PC-3 (cell line): ENCODE results near the gene MIOX. TPM values are rescaled to one million over a fixed set of nuclear protein-coding genes. Genes with fewer than 3 reads are reported as not detected.

Source experiments
- ATAC-seq: fragments of 200-7000 bp; cut with Tn5 transposase; 2 replicates; pipeline ENCODE4 v1.9.1; 2020; ENCODE audit warnings: mild to moderate bottlenecking, moderate library complexity
- BruUV-seq: library from RNA; stranded (reverse); fragments of 400-500 nt; replicated peaks from 2 replicates; lab custom pipeline; 2021; lab: Mats Ljungman, UMichigan
- CTCF ChIA-PET: fragments of 300-600 bp; sonication (Branson Sonifier 250); formaldehyde crosslinking; loops from one replicate; lab custom pipeline; 2022; ENCODE audit warnings: antibody characterized with exemption; lab: Charles Lee
- POLR2A ChIA-PET: fragments of 300-600 bp; sonication (Branson Sonifier 250); formaldehyde crosslinking; loops from one replicate; lab custom pipeline; 2022; ENCODE audit warnings: antibody characterized with exemption; ENCODE audit not compliant: unreplicated experiment; lab: Charles Lee
- DNase-seq: peaks from one replicate; pipeline ENCODE4 v3.0.0-alpha.2; 2015
- H2AFZ ChIP-seq: fragments of 300-600 bp; sonication (generic); 2 replicates; pipeline ENCODE4 v1.6.0; 2016; ENCODE audit warnings: antibody characterized with exemption, low read length
- H3F3A ChIP-seq: fragments of 300-600 bp; sonication (generic); one replicate; pipeline ENCODE4 v1.6.0; 2017; ENCODE audit warnings: antibody characterized with exemption, low read length, control low read depth, mild to moderate bottlenecking; ENCODE audit not compliant: unreplicated experiment
- H3K27ac ChIP-seq: fragments of 300-600 bp; sonication (generic); 2 replicates; pipeline ENCODE4 v1.5.1; 2016; ENCODE audit warnings: mild to moderate bottlenecking, low read length
- H3K27me3 ChIP-seq: fragments of 300-600 bp; sonication (generic); 2 replicates; pipeline ENCODE4 v1.6.1; 2016; ENCODE audit warnings: low read length, mixed read lengths
- H3K36me3 ChIP-seq: fragments of 300-600 bp; sonication (generic); 2 replicates; pipeline ENCODE4 v1.6.1; 2016; ENCODE audit warnings: low read depth, mixed run types, low read length, mixed read lengths
- H3K4me1 ChIP-seq: fragments of 300-600 bp; sonication (generic); 2 replicates; pipeline ENCODE4 v1.5.1; 2016; ENCODE audit warnings: low read length; ENCODE audit not compliant: insufficient read depth
- H3K4me2 ChIP-seq: fragments of 300-600 bp; sonication (generic); 2 replicates; pipeline ENCODE4 v1.6.0; 2016; ENCODE audit warnings: low read length
- H3K4me3 ChIP-seq: fragments of 300-600 bp; sonication (generic); 2 replicates; pipeline ENCODE4 v1.5.1; 2016; ENCODE audit warnings: mild to moderate bottlenecking, low read length, mixed read lengths
- H3K79me2 ChIP-seq: fragments of 300-600 bp; sonication (generic); 2 replicates; pipeline ENCODE4 v1.6.1; 2017; ENCODE audit warnings: low read length, mixed read lengths
- H3K9ac ChIP-seq: fragments of 300-600 bp; sonication (generic); 2 replicates; pipeline ENCODE4 v1.6.0; 2016; ENCODE audit warnings: mild to moderate bottlenecking, low read length
- H3K9me2 ChIP-seq: fragments of 300-600 bp; sonication (generic); replicated peaks from 2 replicates; pipeline ENCODE4 v1.6.1; 2016; ENCODE audit warnings: mixed run types, low read length, mixed read lengths
- H3K9me3 ChIP-seq: fragments of 300-600 bp; sonication (generic); 2 replicates; pipeline ENCODE4 v1.6.1; 2016; ENCODE audit warnings: low read length, mixed read lengths
- H4K20me1 ChIP-seq: fragments of 300-600 bp; sonication (generic); 2 replicates; pipeline ENCODE4 v1.6.1; 2016; ENCODE audit warnings: low read length, mixed read lengths
- CTCF ChIP-seq: fragments of 300-600 bp; sonication (generic); conservative IDR thresholded peaks from 2 replicates; pipeline ENCODE4 v1.5.1; 2017; ENCODE audit warnings: antibody characterized with exemption, low read depth, mild to moderate bottlenecking, low read length
- EZH2 ChIP-seq: fragments of 300-600 bp; sonication (generic); IDR thresholded peaks from one replicate; pipeline ENCODE4 v1.6.1; 2017; ENCODE audit warnings: antibody characterized with exemption, mild to moderate bottlenecking, low read length; ENCODE audit not compliant: unreplicated experiment
- EZH2phosphoT487 ChIP-seq: fragments of 300-600 bp; sonication (generic); IDR thresholded peaks from 2 replicates; pipeline ENCODE4 v1.6.1; 2018; ENCODE audit warnings: mild to moderate bottlenecking, antibody characterized with exemption, low read length, borderline replicate concordance
- intact Hi-C: fragments of 100-400 bp; cut with micrococcal nuclease; formaldehyde crosslinking; loops from 2 replicates; pipeline ENCODE4 v1.9.0; 2023
- total RNA-seq: library from RNA; depleted of rRNA; stranded (reverse); fragments of >200 nt; gene quantifications from 2 replicates; pipeline ENCODE4 v1.2.3, GENCODE V29; 2014

MIOX gene
- total RNA-seq, 1 experiment from 2014 or later, result not detected

GRCh38 chr22:50475652-50476002 is 11.0 kb upstream of the MIOX start:
- H3K27ac ChIP-seq, result no peak overlapping the region
- no peaks in the 10 kb centered on the region for H3K27me3 ChIP-seq
- POLR2A ChIA-PET, result no interaction called here
- no peaks in the 10 kb centered on the region for H3K9me3 ChIP-seq
- ATAC-seq, result no peak
- peaks cover 30% of the 10 kb centered on the region for H4K20me1 ChIP-seq
- no peaks in the 10 kb centered on the region; the same call in 1 of the 2 replicates for H3K36me3 ChIP-seq
- H3K9me2 ChIP-seq, result no peaks in the 10 kb centered on the region
- no TSS peak for BruUV-seq
- H3K4me3 ChIP-seq, result peak overlapping the region; percentile 73; the same call in 1 of the 2 replicates
- CTCF ChIA-PET, result interaction anchor here (0.6 kb wide), 1 partner anchor 144 kb away, joined by 12 read pairs; no protein-coding TSS in a partner anchor
- intact Hi-C loops, result no loop called here
- DNase-seq, result no peak
- H3K4me1 ChIP-seq, result peaks cover 21% of the 10 kb centered on the region
- H3K4me2 ChIP-seq, result peak overlapping the region; percentile 90
- H3F3A ChIP-seq, result no peaks in the 10 kb centered on the region
- H3K9ac ChIP-seq, result peak overlapping the region; percentile 72; the same call in 1 of the 2 replicates
- TF ChIP-seq EZH2, result no peak
- no peak for TF ChIP-seq CTCF
- TF ChIP-seq EZH2phosphoT487, result no peak
- H2AFZ ChIP-seq, result peak overlapping the region; percentile 80
- peaks cover 37% of the 10 kb centered on the region for H3K79me2 ChIP-seq

GRCh38 chr22:50476868-50477267 is 9.8 kb upstream of the MIOX start:
- H3K27ac ChIP-seq, result no peak overlapping the region
- BruUV-seq, result no TSS peak
- H3K9ac ChIP-seq, result no peak overlapping the region
- TF ChIP-seq EZH2 (no peak), EZH2phosphoT487 (no peak), CTCF (no peak)
- H3K4me1 ChIP-seq, result peaks cover 15% of the 10 kb centered on the region; the same call in 1 of the 2 replicates
- H4K20me1 ChIP-seq, result peaks cover 23% of the 10 kb centered on the region
- no peak for ATAC-seq
- ChIA-PET POLR2A (no interaction called here), CTCF (no interaction called here)
- no peaks in the 10 kb centered on the region for H3K27me3 ChIP-seq
- no peaks in the 10 kb centered on the region; the same call in 1 of the 2 replicates for H3K36me3 ChIP-seq
- intact Hi-C loops, result no loop called here
- no peak overlapping the region for H3K4me3 ChIP-seq
- H3K9me2 ChIP-seq, result no peaks in the 10 kb centered on the region
- H3K4me2 ChIP-seq, result no peak overlapping the region
- no peaks in the 10 kb centered on the region for H3F3A ChIP-seq
- peaks cover 24% of the 10 kb centered on the region for H3K79me2 ChIP-seq
- H3K9me3 ChIP-seq, result no peaks in the 10 kb centered on the region
- DNase-seq, result no peak
- no peak overlapping the region for H2AFZ ChIP-seq

DNA sequence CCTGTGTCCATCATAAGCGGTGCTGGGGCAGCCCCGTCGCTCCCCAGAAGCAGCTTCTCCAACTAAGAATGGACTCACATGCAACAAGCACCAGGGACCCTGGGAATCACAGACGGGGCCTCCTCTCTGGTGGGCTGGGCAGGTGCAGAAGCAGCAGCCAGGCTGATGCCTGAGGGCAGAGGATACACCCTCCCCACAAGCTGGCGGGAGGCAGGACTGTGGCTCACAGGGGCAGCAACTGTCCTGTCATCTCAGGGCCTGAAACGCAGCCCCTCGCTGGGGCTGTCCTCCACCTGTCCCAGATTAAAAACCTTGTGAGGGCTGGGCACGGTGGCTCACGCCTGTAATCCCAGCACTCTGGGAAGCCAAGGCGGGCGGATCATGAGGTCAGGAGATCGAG is 8.7 kb upstream of the MIOX start:
- intact Hi-C loops, result no loop called here
- no peaks in the 10 kb centered on the region for H3K9me2 ChIP-seq
- H3F3A ChIP-seq, result no peaks in the 10 kb centered on the region
- H3K36me3 ChIP-seq, result no peaks in the 10 kb centered on the region; the same call in 1 of the 2 replicates
- no TSS peak for BruUV-seq
- POLR2A ChIA-PET, result no interaction called here
- CTCF ChIA-PET, result no interaction called here
- H4K20me1 ChIP-seq, result peaks cover 12% of the 10 kb centered on the region
- no peaks in the 10 kb centered on the region for H3K9me3 ChIP-seq
- H3K4me3 ChIP-seq, result no peak overlapping the region
- H3K27me3 ChIP-seq, result no peaks in the 10 kb centered on the region
- no peak for DNase-seq
- ATAC-seq, result no peak
- H3K4me2 ChIP-seq, result no peak overlapping the region
- H3K79me2 ChIP-seq, result peaks cover 14% of the 10 kb centered on the region
- no peak overlapping the region for H3K27ac ChIP-seq
- H3K4me1 ChIP-seq, result peaks cover 14% of the 10 kb centered on the region; the same call in 1 of the 2 replicates
- TF ChIP-seq CTCF (no peak), EZH2phosphoT487 (no peak), EZH2 (no peak)
- H3K9ac ChIP-seq, result no peak overlapping the region
- H2AFZ ChIP-seq, result no peak overlapping the region
